Smooth muscle cell (in vitro differentiated cells): ENCODE results near the gene PKIG. TPM values are rescaled to one million over a fixed set of nuclear protein-coding genes. Genes with fewer than 3 reads are reported as not detected.
"Not testable (repeated sequence)": the region's sequence is repeated elsewhere in the genome, so short reads cannot be mapped to it uniquely, and the experiment has no call there.

Experiments used
- DNase-seq: peaks from one replicate; lab custom pipeline; 2025; ENCODE audit not compliant: unreplicated experiment; lab: John Stamatoyannopoulos, UW
- H2AFZ ChIP-seq: fragments of 200-600 bp; sonication (generic); 2 replicates; pipeline ENCODE4 v1.6.0; 2016; ENCODE audit warnings: antibody characterized with exemption, low read depth, mild to moderate bottlenecking
- H3F3A ChIP-seq: fragments of 200-600 bp; sonication (generic); 2 replicates; pipeline ENCODE4 v1.6.0; 2017; ENCODE audit warnings: antibody characterized with exemption, low read depth
- H3K27ac ChIP-seq: fragments of 200-600 bp; sonication (generic); 2 replicates; pipeline ENCODE4 v1.5.1; 2016; ENCODE audit warnings: low read depth, mild to moderate bottlenecking
- H3K27me3 ChIP-seq: fragments of 200-600 bp; sonication (generic); 2 replicates; pipeline ENCODE4 v1.6.1; 2016; ENCODE audit warnings: low read depth, mild to moderate bottlenecking
- H3K36me3 ChIP-seq: fragments of 200-600 bp; sonication (generic); 2 replicates; pipeline ENCODE4 v1.5.1; 2016; ENCODE audit warnings: low read depth
- H3K4me1 ChIP-seq: fragments of 200-600 bp; sonication (generic); 2 replicates; pipeline ENCODE4 v1.5.1; 2016; ENCODE audit warnings: low read depth
- H3K4me2 ChIP-seq: fragments of 200-600 bp; sonication (generic); 2 replicates; pipeline ENCODE4 v1.6.0; 2016; ENCODE audit warnings: mild to moderate bottlenecking
- H3K4me3 ChIP-seq: fragments of 200-600 bp; sonication (generic); 2 replicates; pipeline ENCODE4 v1.5.1; 2016; ENCODE audit warnings: mild to moderate bottlenecking
- H3K79me2 ChIP-seq: fragments of 200-600 bp; sonication (generic); 2 replicates; pipeline ENCODE4 v1.6.0; 2016; ENCODE audit warnings: low read depth, mild to moderate bottlenecking
- H3K9ac ChIP-seq: fragments of 200-600 bp; sonication (generic); 2 replicates; pipeline ENCODE4 v1.6.0; 2016; ENCODE audit warnings: low read depth
- H3K9me3 ChIP-seq: fragments of 200-600 bp; sonication (generic); replicated peaks from 2 replicates; pipeline ENCODE4 v1.5.1; 2016; ENCODE audit warnings: low read depth
- H4K20me1 ChIP-seq: fragments of 200-600 bp; sonication (generic); 2 replicates; pipeline ENCODE4 v1.6.0; 2016; ENCODE audit warnings: low read depth
- WGBS: methylation state at CpG from one replicate; pipeline ENCODE4 v1.1.7; 2016; ENCODE audit warnings: low lambda C conversion rate; 5-methylcytosine and 5-hydroxymethylcytosine counted together
- polyA plus RNA-seq: library from polyadenylated mRNA; unstranded; fragments of >200 nt; fragmentation: Nextera tagmentation; extraction: Ambion mirVana; gene quantifications from 2 replicates; pipeline ENCODE4 v1.2.1, GENCODE V29; 2016
- total RNA-seq: library from RNA; depleted of rRNA; stranded (reverse); fragments of >200 nt; gene quantifications from 2 replicates; pipeline ENCODE4 v1.2.3, GENCODE V29; 2014
- TF ChIP-seq, protein P1 (sequence below): fragments of 200-600 bp; sonication (generic); IDR thresholded peaks from 2 replicates; pipeline ENCODE4 v1.5.1; 2017; ENCODE audit warnings: borderline replicate concordance, mild to moderate bottlenecking, antibody characterized with exemption; ENCODE audit not compliant: insufficient read depth, poor library complexity, severe bottlenecking

Gene PKIG
- total and polyA plus RNA-seq, 2 experiments from 2014 or later, result 68.9 to 86.1 TPM

DNA sequence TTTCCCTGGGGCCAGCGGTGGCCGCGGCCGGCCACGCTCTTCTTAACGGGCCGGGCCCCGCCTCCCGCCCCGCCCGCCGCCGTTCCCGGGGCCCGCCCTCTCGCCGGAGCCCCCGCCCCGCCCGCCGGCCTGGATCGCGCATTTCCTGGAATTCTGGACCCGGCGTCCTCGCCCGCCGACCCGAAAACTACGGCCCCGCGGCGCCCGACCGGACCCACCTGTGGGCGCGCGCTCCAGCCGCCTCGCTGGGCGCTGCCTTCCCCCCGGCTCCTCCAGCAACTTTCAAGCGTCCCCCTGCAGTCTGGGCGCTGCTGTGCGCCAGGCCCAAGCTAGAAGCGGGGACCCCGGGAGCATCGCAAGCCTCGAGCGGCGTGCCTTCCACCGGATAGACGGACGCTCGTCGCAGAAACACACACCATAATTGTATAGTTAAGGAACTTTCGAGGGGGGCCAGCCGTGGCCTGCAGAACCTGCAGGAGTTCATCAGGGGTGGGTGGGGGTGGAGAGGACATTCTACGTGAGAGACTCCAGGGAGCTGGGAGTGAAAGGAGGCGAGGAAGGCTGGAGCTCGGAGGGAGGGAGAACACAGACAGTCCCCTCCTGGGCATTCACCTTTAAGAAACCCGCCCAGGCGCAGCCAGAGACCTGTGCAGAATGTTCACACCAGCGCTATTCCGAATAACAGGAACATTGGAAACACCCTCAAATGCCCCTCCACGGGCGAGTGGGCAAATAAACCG, 69.5 kb downstream of the PKIG start, which contains the start of gene ADA:
Gene ADA, minus strand, starts transcription at position 16 of the 740 bp plus-strand sequence. CDS start 92 bp downstream, outside the sequence.
- peak within 1 kb of the TSS; percentile 96 for H3K4me3 ChIP-seq
- H3K4me2 ChIP-seq, result peak within 1 kb of the TSS; percentile 98
- TF ChIP-seq, protein P1, sequence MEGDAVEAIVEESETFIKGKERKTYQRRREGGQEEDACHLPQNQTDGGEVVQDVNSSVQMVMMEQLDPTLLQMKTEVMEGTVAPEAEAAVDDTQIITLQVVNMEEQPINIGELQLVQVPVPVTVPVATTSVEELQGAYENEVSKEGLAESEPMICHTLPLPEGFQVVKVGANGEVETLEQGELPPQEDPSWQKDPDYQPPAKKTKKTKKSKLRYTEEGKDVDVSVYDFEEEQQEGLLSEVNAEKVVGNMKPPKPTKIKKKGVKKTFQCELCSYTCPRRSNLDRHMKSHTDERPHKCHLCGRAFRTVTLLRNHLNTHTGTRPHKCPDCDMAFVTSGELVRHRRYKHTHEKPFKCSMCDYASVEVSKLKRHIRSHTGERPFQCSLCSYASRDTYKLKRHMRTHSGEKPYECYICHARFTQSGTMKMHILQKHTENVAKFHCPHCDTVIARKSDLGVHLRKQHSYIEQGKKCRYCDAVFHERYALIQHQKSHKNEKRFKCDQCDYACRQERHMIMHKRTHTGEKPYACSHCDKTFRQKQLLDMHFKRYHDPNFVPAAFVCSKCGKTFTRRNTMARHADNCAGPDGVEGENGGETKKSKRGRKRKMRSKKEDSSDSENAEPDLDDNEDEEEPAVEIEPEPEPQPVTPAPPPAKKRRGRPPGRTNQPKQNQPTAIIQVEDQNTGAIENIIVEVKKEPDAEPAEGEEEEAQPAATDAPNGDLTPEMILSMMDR, result no peak
- H3K79me2 ChIP-seq, result no peaks in the 10 kb centered on the region
- no peaks in the 10 kb centered on the region for H3F3A ChIP-seq
- peak within 1 kb of the TSS; percentile 61 for H3K9ac ChIP-seq
- no peak within 1 kb of the TSS for H3K27ac ChIP-seq
- peaks cover 19% of the 10 kb centered on the region for H3K4me1 ChIP-seq
- H3K9me3 ChIP-seq, result no peaks in the 10 kb centered on the region
- H4K20me1 ChIP-seq, result no peaks in the 10 kb centered on the region
- H3K36me3 ChIP-seq, result no peaks in the 10 kb centered on the region
- peak within 1 kb of the TSS; percentile 91 for H2AFZ ChIP-seq
- H3K27me3 ChIP-seq, result no peaks in the 10 kb centered on the region
- peak; percentile 62 for DNase-seq
- under 1% methylated on average over 46 of the region's 68 CpGs for WGBS

DNA sequence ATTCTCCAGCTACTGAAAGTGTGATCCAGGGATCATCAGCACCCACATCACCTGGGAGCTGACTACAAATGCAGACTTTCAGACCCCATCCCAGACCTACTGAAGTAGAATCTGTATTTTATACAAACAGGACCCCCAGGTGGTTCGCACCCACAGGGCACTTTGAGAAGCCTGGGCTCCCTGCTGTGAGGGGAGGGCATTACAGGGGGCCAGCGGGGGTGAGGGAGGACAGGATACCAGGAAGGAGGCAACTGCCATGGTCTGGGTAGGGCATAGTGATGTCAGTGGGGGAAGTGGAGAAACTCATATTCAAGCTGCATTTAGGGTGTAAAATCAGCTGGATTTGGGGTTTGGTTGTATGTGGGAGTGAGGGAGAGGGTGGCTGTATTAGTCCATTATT, 71.2 kb downstream of the PKIG start:
- Histone ChIP-seq H2AFZ (no peak overlapping the region), H3K4me2 (no peak overlapping the region), H3K27me3 (no peaks in the 10 kb centered on the region), H3K79me2 (no peaks in the 10 kb centered on the region), H3K9ac (no peak overlapping the region), H3K9me3 (no peaks in the 10 kb centered on the region), H3K4me1 (peaks cover 19% of the 10 kb centered on the region), H3K36me3 (no peaks in the 10 kb centered on the region), H3K4me3 (no peak overlapping the region), H3F3A (no peaks in the 10 kb centered on the region), H4K20me1 (no peaks in the 10 kb centered on the region), H3K27ac (no peak overlapping the region)
- WGBS, result 83% methylated on average over 2 of the region's 2 CpGs
- no peak for DNase-seq
- TF ChIP-seq, protein P1, result no peak

DNA sequence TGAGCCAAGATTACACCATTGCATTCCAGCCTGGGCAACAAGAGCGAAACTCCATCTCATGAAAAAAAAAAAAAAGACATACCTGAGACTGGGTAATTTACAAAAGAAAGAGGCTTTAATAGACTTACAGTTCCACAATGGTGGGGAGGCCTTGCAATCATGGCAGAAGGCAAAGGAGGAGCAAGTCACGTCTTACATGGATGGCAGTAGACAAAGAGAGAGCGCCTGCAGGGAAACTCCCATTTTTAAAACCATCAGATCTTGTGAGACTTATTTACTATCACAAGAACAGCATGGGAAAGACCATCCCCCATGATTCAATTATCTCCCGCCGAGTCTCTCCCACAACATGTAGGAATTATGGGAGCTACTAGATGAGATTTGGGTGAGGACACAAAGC, 71.8 kb downstream of the PKIG start:
- DNase-seq, H3K79me2 ChIP-seq, H3K4me3 ChIP-seq, H3K27me3 ChIP-seq, H4K20me1 ChIP-seq, H3K9me3 ChIP-seq, H3K27ac ChIP-seq, H3K36me3 ChIP-seq, H2AFZ ChIP-seq, H3K4me2 ChIP-seq, H3F3A ChIP-seq, H3K9ac ChIP-seq: not testable (repeated sequence)
- peaks cover 19% of the 10 kb centered on the region for H3K4me1 ChIP-seq
- WGBS, result 92% methylated on average over 5 of the region's 5 CpGs

DNA sequence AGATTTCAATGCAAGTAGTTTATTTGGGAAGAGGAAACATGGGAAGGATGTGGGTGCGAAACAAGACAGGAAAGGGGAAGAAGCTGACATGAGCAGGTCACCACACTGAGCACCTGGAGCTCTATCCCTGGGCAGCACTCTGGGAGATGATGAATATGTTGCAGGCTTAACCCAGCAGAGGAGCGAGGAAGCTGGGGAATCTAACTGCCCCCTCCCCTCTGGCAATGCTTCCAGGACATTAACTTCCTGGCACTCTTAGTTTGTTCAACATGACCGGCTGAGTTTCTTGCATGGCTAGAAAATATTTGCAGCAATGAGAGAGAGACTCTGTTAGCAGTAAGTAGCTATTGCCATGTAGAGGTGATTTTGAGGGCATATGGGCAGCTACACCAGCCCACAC, 74.1 kb downstream of the PKIG start:
- Histone ChIP-seq H3K79me2 (no peaks in the 10 kb centered on the region), H3K36me3 (no peaks in the 10 kb centered on the region), H3K4me1 (peaks cover 5% of the 10 kb centered on the region), H2AFZ (no peak overlapping the region), H3K27me3 (no peaks in the 10 kb centered on the region), H3K4me3 (no peak overlapping the region), H3K9ac (no peak overlapping the region), H4K20me1 (no peaks in the 10 kb centered on the region), H3K27ac (no peak overlapping the region), H3F3A (no peaks in the 10 kb centered on the region), H3K4me2 (no peak overlapping the region), H3K9me3 (no peaks in the 10 kb centered on the region)
- no peak for DNase-seq
- TF ChIP-seq, protein P1, result no peak
- WGBS, result 80% methylated on average over 3 of the region's 3 CpGs
